ENCODE results near the gene MAP7D2.
A peak's percentile ranks its signal among the peaks of the same experiment; 100 is the strongest.
"Not testable (repeated sequence)": the region's sequence is repeated elsewhere in the genome, so short reads cannot be mapped to it uniquely, and the experiment has no call there.

MAP7D2 gene

GRCh38 chrX:20116577-20117240 lies at the start of gene MAP7D2:
Gene MAP7D2 (minus strand): TSS chrX:20116907. CDS start chrX:20116879, 28 bp downstream.
- Histone ChIP-seq H3K27ac (ENCODE audit: low read length) (no peak within 1 kb of the TSS), H3K4me1 (ENCODE audit: control insufficient read depth, insufficient read depth, low read length) (peaks cover 7% of the 10 kb centered on the region), H3K36me3 (ENCODE audit: control insufficient read depth in 2 of 2, insufficient read depth in 2 of 2, low read length in 2 of 2) (no peaks in the 10 kb centered on the region), H3K4me3 (ENCODE audit: low read length in 2 of 2) (peak within 1 kb of the TSS; percentile 53 to 59), H3K27me3 (ENCODE audit: control insufficient read depth in 1 of 2, insufficient read depth in 2 of 2, low read length in 2 of 2) (peaks cover 10 to 12% of the 10 kb centered on the region in 2 donors), H3K9ac (ENCODE audit: low read length in 2 of 2) (no peak within 1 kb of the TSS), H3K9me3 (ENCODE audit: control insufficient read depth in 2 of 2, low read length in 2 of 2) (no peaks in the 10 kb centered on the region)

DNA sequence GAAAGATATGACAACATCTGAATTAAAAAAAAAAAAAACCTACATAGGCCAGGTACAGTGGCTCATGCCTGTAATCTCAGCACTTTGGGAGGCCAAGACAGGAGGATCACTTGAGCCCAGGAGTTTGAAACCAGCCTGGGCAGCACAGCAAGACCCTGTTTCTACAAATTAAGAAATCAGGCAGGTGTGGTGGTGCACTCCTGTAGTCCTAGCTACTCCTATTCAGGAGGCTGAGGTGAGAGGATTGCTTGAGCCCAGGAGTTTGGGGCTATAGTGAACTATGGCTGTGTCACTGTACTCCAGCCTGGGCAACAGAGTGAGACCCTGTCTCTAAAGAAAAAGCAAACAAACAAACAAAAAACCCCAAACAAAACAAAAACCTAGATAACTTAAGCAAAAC lies 45.8 kb upstream of the MAP7D2 start:
- H3K27me3 ChIP-seq (ENCODE audit: control insufficient read depth in 1 of 2, insufficient read depth in 2 of 2, low read length in 2 of 2); H3K4me3 ChIP-seq (ENCODE audit: low read length in 2 of 2); H3K27ac ChIP-seq (ENCODE audit: low read length); H3K9ac ChIP-seq (ENCODE audit: low read length in 2 of 2); H3K9me3 ChIP-seq (ENCODE audit: control insufficient read depth in 2 of 2, low read length in 2 of 2); H3K4me1 ChIP-seq (ENCODE audit: control insufficient read depth, insufficient read depth, low read length): not testable (repeated sequence)
- H3K36me3 ChIP-seq (ENCODE audit: control insufficient read depth in 2 of 2, insufficient read depth in 2 of 2, low read length in 2 of 2): peaks cover 5 to 12% of the 10 kb centered on the region in 2 donors

DNA sequence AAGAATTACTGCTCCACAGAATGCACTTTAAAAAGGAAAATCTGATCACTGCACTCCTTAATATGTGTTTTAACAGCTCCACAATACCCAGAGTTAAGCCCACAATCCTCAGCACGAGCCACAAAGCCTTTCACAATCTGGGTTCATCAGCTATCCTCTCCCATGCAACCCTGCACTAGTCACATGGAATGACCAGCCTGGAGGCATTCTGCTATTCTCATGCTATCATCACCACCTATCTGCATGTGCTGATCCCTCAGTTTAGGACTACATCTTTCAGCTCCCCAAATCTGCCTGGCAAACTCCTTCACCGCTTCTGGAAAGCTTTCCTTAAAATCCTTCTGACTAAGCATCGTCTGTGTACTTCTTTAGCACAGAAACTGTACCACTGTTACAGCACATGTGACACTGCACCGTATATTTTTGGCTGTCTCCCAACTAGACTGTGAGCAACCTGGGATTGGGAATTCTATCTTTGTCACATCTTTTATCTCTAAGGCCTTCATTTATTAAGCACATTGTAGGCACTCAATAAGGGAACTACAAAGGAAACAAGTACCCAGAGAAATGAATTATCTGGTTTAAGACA lies 43.2 kb upstream of the MAP7D2 start:
- Histone ChIP-seq H3K4me3 (ENCODE audit: low read length in 2 of 2) (no peak overlapping the region), H3K36me3 (ENCODE audit: control insufficient read depth in 2 of 2, insufficient read depth in 2 of 2, low read length in 2 of 2) (peaks cover 8 to 20% of the 10 kb centered on the region in 2 donors), H3K4me1 (ENCODE audit: control insufficient read depth, insufficient read depth, low read length) (no peaks in the 10 kb centered on the region), H3K9me3 (ENCODE audit: control insufficient read depth in 2 of 2, low read length in 2 of 2) (no peaks in the 10 kb centered on the region), H3K9ac (ENCODE audit: low read length in 2 of 2) (no peak overlapping the region), H3K27me3 (ENCODE audit: control insufficient read depth in 1 of 2, insufficient read depth in 2 of 2, low read length in 2 of 2) (peaks cover 0 to 6% of the 10 kb centered on the region in 2 donors), H3K27ac (ENCODE audit: low read length) (no peak overlapping the region)

DNA sequence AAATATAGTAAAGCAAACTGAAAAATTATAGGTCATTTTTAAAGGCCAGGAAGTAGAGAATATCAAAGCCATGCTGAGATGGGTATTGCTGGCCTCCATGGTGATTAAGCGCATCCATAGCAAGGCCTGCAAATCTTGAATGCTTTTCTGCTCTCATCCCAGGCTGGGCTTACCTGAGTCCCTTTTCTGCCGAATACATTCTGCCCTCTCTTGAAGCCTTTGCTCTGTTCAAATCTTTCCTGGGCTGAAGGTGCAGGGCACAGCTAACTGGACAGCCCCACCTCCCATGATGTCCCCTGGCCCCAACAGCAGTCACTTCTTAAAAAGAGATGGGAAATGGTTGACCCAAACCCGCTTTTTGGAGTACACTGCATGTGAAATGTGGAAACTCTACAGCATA lies 35.0 kb upstream of the MAP7D2 start:
- H3K4me1 ChIP-seq (ENCODE audit: control insufficient read depth, insufficient read depth, low read length): no peaks in the 10 kb centered on the region
- peaks cover 3 to 13% of the 10 kb centered on the region in 2 donors for H3K36me3 ChIP-seq (ENCODE audit: control insufficient read depth in 2 of 2, insufficient read depth in 2 of 2, low read length in 2 of 2)
- H3K4me3 ChIP-seq (ENCODE audit: low read length in 2 of 2): no peak overlapping the region
- H3K9me3 ChIP-seq (ENCODE audit: control insufficient read depth in 2 of 2, low read length in 2 of 2): peaks cover 0 to 3% of the 10 kb centered on the region in 2 donors
- no peak overlapping the region for H3K9ac ChIP-seq (ENCODE audit: low read length in 2 of 2)
- peaks cover 0 to 4% of the 10 kb centered on the region in 2 donors for H3K27me3 ChIP-seq (ENCODE audit: control insufficient read depth in 1 of 2, insufficient read depth in 2 of 2, low read length in 2 of 2)
- H3K27ac ChIP-seq (ENCODE audit: low read length): no peak overlapping the region

- no peaks in the 10 kb centered on the region for H3K4me1 ChIP-seq (ENCODE audit: control insufficient read depth, insufficient read depth, low read length)
- no peak overlapping the region for H3K4me3 ChIP-seq (ENCODE audit: low read length in 2 of 2)
- H3K27me3 ChIP-seq (ENCODE audit: control insufficient read depth in 1 of 2, insufficient read depth in 2 of 2, low read length in 2 of 2): peaks cover 0 to 4% of the 10 kb centered on the region in 2 donors
- H3K9ac ChIP-seq (ENCODE audit: low read length in 2 of 2): no peak overlapping the region
- H3K27ac ChIP-seq (ENCODE audit: low read length): no peak overlapping the region
- peaks cover 0 to 6% of the 10 kb centered on the region in 2 donors for H3K36me3 ChIP-seq (ENCODE audit: control insufficient read depth in 2 of 2, insufficient read depth in 2 of 2, low read length in 2 of 2)
- peaks cover 0 to 3% of the 10 kb centered on the region in 2 donors for H3K9me3 ChIP-seq (ENCODE audit: control insufficient read depth in 2 of 2, low read length in 2 of 2)
These were observed 32.6 kb upstream of the MAP7D2 start for GRCh38 chrX:20149326-20149725.

GRCh38 chrX:20147561-20147960 lies 30.9 kb upstream of the MAP7D2 start:
- Histone ChIP-seq H3K36me3 (ENCODE audit: control insufficient read depth in 2 of 2, insufficient read depth in 2 of 2, low read length in 2 of 2) (peaks cover 0 to 2% of the 10 kb centered on the region in 2 donors), H3K4me3 (ENCODE audit: low read length in 2 of 2) (no peak overlapping the region), H3K27ac (ENCODE audit: low read length) (no peak overlapping the region), H3K4me1 (ENCODE audit: control insufficient read depth, insufficient read depth, low read length) (no peaks in the 10 kb centered on the region), H3K9ac (ENCODE audit: low read length in 2 of 2) (no peak overlapping the region), H3K9me3 (ENCODE audit: control insufficient read depth in 2 of 2, low read length in 2 of 2) (peaks cover 0 to 3% of the 10 kb centered on the region in 2 donors), H3K27me3 (ENCODE audit: control insufficient read depth in 1 of 2, insufficient read depth in 2 of 2, low read length in 2 of 2) (peaks cover 0 to 4% of the 10 kb centered on the region in 2 donors)

GRCh38 chrX:20144491-20144890 lies 27.8 kb upstream of the MAP7D2 start:
- no peak overlapping the region for H3K9ac ChIP-seq (ENCODE audit: low read length in 2 of 2)
- H3K36me3 ChIP-seq (ENCODE audit: control insufficient read depth in 2 of 2, insufficient read depth in 2 of 2, low read length in 2 of 2): no peaks in the 10 kb centered on the region
- peaks cover 0 to 4% of the 10 kb centered on the region in 2 donors for H3K27me3 ChIP-seq (ENCODE audit: control insufficient read depth in 1 of 2, insufficient read depth in 2 of 2, low read length in 2 of 2)
- H3K9me3 ChIP-seq (ENCODE audit: control insufficient read depth in 2 of 2, low read length in 2 of 2): peaks cover 0 to 3% of the 10 kb centered on the region in 2 donors
- no peak overlapping the region for H3K4me3 ChIP-seq (ENCODE audit: low read length in 2 of 2)
- H3K27ac ChIP-seq (ENCODE audit: low read length): no peak overlapping the region
- no peaks in the 10 kb centered on the region for H3K4me1 ChIP-seq (ENCODE audit: control insufficient read depth, insufficient read depth, low read length)

- H3K27me3 ChIP-seq (ENCODE audit: control insufficient read depth in 1 of 2, insufficient read depth in 2 of 2, low read length in 2 of 2): peaks cover 0 to 4% of the 10 kb centered on the region in 2 donors
- H3K27ac ChIP-seq (ENCODE audit: low read length): no peak overlapping the region
These were observed 26.9 kb upstream of the MAP7D2 start for GRCh38 chrX:20143561-20143960.

GRCh38 chrX:20143111-20143510 lies 26.4 kb upstream of the MAP7D2 start:
- H3K9me3 ChIP-seq (ENCODE audit: control insufficient read depth in 2 of 2, low read length in 2 of 2): no peaks in the 10 kb centered on the region
- H3K36me3 ChIP-seq (ENCODE audit: control insufficient read depth in 2 of 2, insufficient read depth in 2 of 2, low read length in 2 of 2): peaks cover 0 to 2% of the 10 kb centered on the region in 2 donors
- H3K27me3 ChIP-seq (ENCODE audit: control insufficient read depth in 1 of 2, insufficient read depth in 2 of 2, low read length in 2 of 2): peaks cover 0 to under 1% of the 10 kb centered on the region in 2 donors
- H3K4me1 ChIP-seq (ENCODE audit: control insufficient read depth, insufficient read depth, low read length): peaks cover 3% of the 10 kb centered on the region
- no peak overlapping the region for H3K9ac ChIP-seq (ENCODE audit: low read length in 2 of 2)
- no peak overlapping the region for H3K4me3 ChIP-seq (ENCODE audit: low read length in 2 of 2)
- peak overlapping the region; percentile 31 for H3K27ac ChIP-seq (ENCODE audit: low read length)

More at GRCh38 chrX:20143561-20143960, 26.9 kb upstream of the MAP7D2 start:
- peaks cover 0 to 2% of the 10 kb centered on the region in 2 donors for H3K36me3 ChIP-seq (ENCODE audit: control insufficient read depth in 2 of 2, insufficient read depth in 2 of 2, low read length in 2 of 2)
- H3K4me1 ChIP-seq (ENCODE audit: control insufficient read depth, insufficient read depth, low read length): peaks cover 3% of the 10 kb centered on the region
- H3K9me3 ChIP-seq (ENCODE audit: control insufficient read depth in 2 of 2, low read length in 2 of 2): peaks cover 0 to 3% of the 10 kb centered on the region in 2 donors
- no peak overlapping the region for H3K9ac ChIP-seq (ENCODE audit: low read length in 2 of 2)
- H3K4me3 ChIP-seq (ENCODE audit: low read length in 2 of 2): no peak overlapping the region

- Histone ChIP-seq H3K27me3 (ENCODE audit: control insufficient read depth in 1 of 2, insufficient read depth in 2 of 2, low read length in 2 of 2) (no peaks in the 10 kb centered on the region), H3K4me1 (ENCODE audit: control insufficient read depth, insufficient read depth, low read length) (peaks cover 3% of the 10 kb centered on the region), H3K9me3 (ENCODE audit: control insufficient read depth in 2 of 2, low read length in 2 of 2) (no peaks in the 10 kb centered on the region), H3K36me3 (ENCODE audit: control insufficient read depth in 2 of 2, insufficient read depth in 2 of 2, low read length in 2 of 2) (peaks cover 3 to 8% of the 10 kb centered on the region in 2 donors), H3K4me3 (ENCODE audit: low read length in 2 of 2) (peak within 1 kb of the TSS; percentile 89 to 93), H3K9ac (ENCODE audit: low read length in 2 of 2) (peak within 1 kb of the TSS; percentile 89 to 90), H3K27ac (ENCODE audit: low read length) (peak within 1 kb of the TSS; percentile 80)
These were observed 24.8 kb upstream of the MAP7D2 start, which contains the start of gene EIF1AX for GRCh38 chrX:20141281-20142220. Gene EIF1AX (minus strand): TSS chrX:20141838. CDS start chrX:20141640, 198 bp downstream.

All from stomach smooth muscle (tissue), 2 donors.